H1 (cell line): ENCODE measurements around the gene NANOS2. TPM values are rescaled to one million over a fixed set of nuclear protein-coding genes. Genes with fewer than 3 reads are reported as not detected.

Experiments
- CTCF ChIA-PET: fragments of 300-600 bp; sonication (Branson Sonifier 250); formaldehyde crosslinking; loops from one replicate; lab custom pipeline; 2021; ENCODE audit not compliant: partially characterized antibody; lab: Charles Lee
- POLR2A ChIA-PET: fragments of 300-600 bp; sonication (Branson Sonifier 250); formaldehyde crosslinking; loops from one replicate; lab custom pipeline; 2021; ENCODE audit warnings: inconsistent platforms; ENCODE audit not compliant: partially characterized antibody; lab: Charles Lee
- DNase-seq, 2 experiments: peaks; one replicate each; pipeline versions ENCODE4 v3.0.0 to v3.0.0-alpha.2; 2010 to 2022; ENCODE audit warnings: low spot score in 2 of 2, low read depth in 1 of 2, mixed read lengths in 1 of 2
- FAIRE-seq: peaks from 2 replicates; lab custom pipeline; 2011; peaks lifted over from hg19 to GRCh38; lab: Jason Lieb, UNC
- H2AFZ ChIP-seq: 2 replicates; pipeline ENCODE4 v1.8.1; 2012; ENCODE audit warnings: low read length, inconsistent platforms
- H2AK5ac ChIP-seq: 2 replicates; pipeline ENCODE4 v1.6.1; 2013; ENCODE audit warnings: low read depth, low read length
- H2BK120ac ChIP-seq: replicated peaks from 2 replicates; pipeline ENCODE3; 2013; ENCODE audit warnings: low read depth, low read length, inconsistent platforms
- H2BK12ac ChIP-seq: 2 replicates; pipeline ENCODE4 v1.6.1; 2013; ENCODE audit warnings: low read depth, low read length
- H2BK15ac ChIP-seq: 2 replicates; pipeline ENCODE4 v1.6.1; 2013; ENCODE audit warnings: low read length
- H2BK20ac ChIP-seq: 2 replicates; pipeline ENCODE4 v1.6.1; 2013; ENCODE audit warnings: low read length
- H2BK5ac ChIP-seq: 2 replicates; pipeline ENCODE4 v1.6.1; 2013; ENCODE audit warnings: low read depth, low read length
- H3K14ac ChIP-seq: 2 replicates; pipeline ENCODE4 v1.6.1; 2013; ENCODE audit warnings: inconsistent platforms; ENCODE audit not compliant: insufficient read length
- H3K18ac ChIP-seq: 2 replicates; pipeline ENCODE4 v1.6.1; 2013; ENCODE audit warnings: low read length; ENCODE audit errors: extremely low read depth
- H3K23ac ChIP-seq: 2 replicates; pipeline ENCODE4 v1.6.1; 2013; ENCODE audit warnings: inconsistent platforms; ENCODE audit not compliant: insufficient read length
- H3K23me2 ChIP-seq: 2 replicates; pipeline ENCODE4 v1.6.1; 2013; ENCODE audit warnings: low read depth, low read length
- H3K27ac ChIP-seq: 2 replicates; pipeline ENCODE4 v1.6.1; 2011; ENCODE audit warnings: low read depth, low read length, inconsistent platforms
- H3K27me3 ChIP-seq, 4 experiments: replicated peaks in 1 of 4; 1 replicate in 1 of 4; 2 replicates in 3 of 4; pipeline versions ENCODE4 v1.6.1 to v1.8.1; 2011 to 2013; ENCODE audit warnings: low read length in 3 of 4, mild to moderate bottlenecking in 3 of 4, inconsistent platforms in 2 of 4, mixed read lengths in 2 of 4, moderate library complexity in 1 of 4; ENCODE audit not compliant: control insufficient read depth in 3 of 4, insufficient read depth in 3 of 4; ENCODE audit errors: extremely low read depth in 1 of 4
- H3K36me3 ChIP-seq, 4 experiments: 2 replicates each; pipeline versions ENCODE4 v1.6.1 to v1.8.1; 2011 to 2013; ENCODE audit warnings: mild to moderate bottlenecking in 4 of 4, low read length in 3 of 4, moderate library complexity in 2 of 4, control low read depth in 1 of 4, inconsistent platforms in 1 of 4; ENCODE audit not compliant: insufficient read depth in 4 of 4, control insufficient read depth in 2 of 4
- H3K4ac ChIP-seq: replicated peaks from 2 replicates; pipeline ENCODE3; 2013; ENCODE audit warnings: low read length, low read depth, mixed read lengths, inconsistent platforms; ENCODE audit not compliant: insufficient read length
- H3K4me1 ChIP-seq, 4 experiments: replicated peaks in 1 of 4; 1 replicate in 1 of 4; 2 replicates in 3 of 4; pipeline versions ENCODE4 v1.6.1 to v1.8.1; 2011 to 2013; ENCODE audit warnings: low read length in 3 of 4, inconsistent platforms in 2 of 4, mixed read lengths in 1 of 4; ENCODE audit not compliant: insufficient read depth in 4 of 4, control insufficient read depth in 3 of 4
- H3K4me2 ChIP-seq, 2 experiments: 2 replicates each; pipeline versions ENCODE4 v1.6.1 to v1.8.1; 2011 to 2013; ENCODE audit warnings: low read depth in 2 of 2, low read length in 2 of 2, control low read depth in 1 of 2, inconsistent platforms in 1 of 2, mild to moderate bottlenecking in 1 of 2; ENCODE audit not compliant: insufficient read depth in 1 of 2
- H3K4me3 ChIP-seq, 4 experiments: fragments of 200-600, 300-600 bp in 1 of 4; sonication (generic), shearing (Covaris generic), sonication (Bioruptor Twin) in 1 of 4; 2 replicates each; pipeline versions ENCODE4 v1.5.1 to v1.8.1; 2011 to 2016; ENCODE audit warnings: low read length in 4 of 4, low read depth in 3 of 4, control low read depth in 2 of 4, inconsistent platforms in 2 of 4, mild to moderate bottlenecking in 2 of 4, mixed read lengths in 1 of 4, moderate library complexity in 1 of 4; ENCODE audit not compliant: insufficient read depth in 2 of 4; ENCODE audit errors: extremely low read depth in 1 of 4
- H3K56ac ChIP-seq: replicated peaks from 2 replicates; pipeline ENCODE3; 2013; ENCODE audit warnings: low read depth, mild to moderate bottlenecking, mixed read lengths, low read length, inconsistent platforms; ENCODE audit not compliant: insufficient read length
- H3K79me1 ChIP-seq: 2 replicates; pipeline ENCODE4 v1.6.1; 2013; ENCODE audit warnings: low read depth, low read length, control low read depth
- H3K79me2 ChIP-seq, 2 experiments: 2 replicates each; pipeline versions ENCODE4 v1.6.1 to v1.8.1; 2012 to 2013; ENCODE audit warnings: low read length in 2 of 2, mild to moderate bottlenecking in 2 of 2, inconsistent platforms in 1 of 2; ENCODE audit not compliant: insufficient read depth in 2 of 2, control insufficient read depth in 1 of 2
- H3K9ac ChIP-seq, 4 experiments: replicated peaks in 1 of 4; 1 replicate in 1 of 4; 2 replicates in 3 of 4; pipeline versions ENCODE4 v1.6.1 to v1.8.1; 2011 to 2013; ENCODE audit warnings: low read depth in 3 of 4, low read length in 3 of 4, control low read depth in 2 of 4, mild to moderate bottlenecking in 2 of 4, moderate library complexity in 2 of 4, inconsistent platforms in 1 of 4; ENCODE audit errors: extremely low read depth in 1 of 4
- H3K9me3 ChIP-seq, 2 experiments: 2 replicates each; pipeline versions ENCODE4 v1.6.1 to v1.8.1; 2012 to 2013; ENCODE audit warnings: mild to moderate bottlenecking in 2 of 2, moderate library complexity in 2 of 2, control low read depth in 1 of 2, inconsistent platforms in 1 of 2, low read depth in 1 of 2, low read length in 1 of 2, mixed read lengths in 1 of 2; ENCODE audit not compliant: insufficient read depth in 2 of 2
- H4K20me1 ChIP-seq, 2 experiments: replicated peaks in 1 of 2; 2 replicates each; pipeline versions ENCODE3 to v1.8.1; 2011 to 2013; ENCODE audit warnings: inconsistent platforms in 2 of 2, low read length in 2 of 2, mild to moderate bottlenecking in 1 of 2; ENCODE audit not compliant: insufficient read depth in 2 of 2, control insufficient read depth in 1 of 2
- H4K5ac ChIP-seq: 2 replicates; pipeline ENCODE4 v1.6.1; 2013; ENCODE audit warnings: low read length, low read depth, mixed read lengths, inconsistent platforms; ENCODE audit not compliant: insufficient read length
- H4K8ac ChIP-seq: 2 replicates; pipeline ENCODE4 v1.8.0; 2013; ENCODE audit warnings: mild to moderate bottlenecking, moderate library complexity, low read length, inconsistent platforms; ENCODE audit not compliant: insufficient read depth; ENCODE audit errors: extremely low read depth
- H4K91ac ChIP-seq: replicated peaks from 2 replicates; pipeline ENCODE3; 2013; ENCODE audit warnings: low read length, mixed read lengths, inconsistent platforms; ENCODE audit not compliant: insufficient read length
- ATF2 ChIP-seq: IDR thresholded peaks from 2 replicates; pipeline ENCODE4 v1.6.1; 2012; ENCODE audit warnings: low read length, inconsistent platforms
- BRCA1 ChIP-seq: IDR thresholded peaks from 2 replicates; pipeline ENCODE4 v1.6.1; 2012; ENCODE audit warnings: low read depth, low read length, improper control_type of control experiment
- EZH2 ChIP-seq: fragments of 200-600 bp; sonication (generic); IDR thresholded peaks from 2 replicates; pipeline ENCODE4 v1.7.1; 2012; ENCODE audit warnings: low read depth, mild to moderate bottlenecking, moderate library complexity, low read length, inconsistent platforms; ENCODE audit not compliant: severe bottlenecking
- GABPA ChIP-seq: IDR thresholded peaks from 2 replicates; pipeline ENCODE4 v1.6.1; 2011; ENCODE audit warnings: mild to moderate bottlenecking, low read length, moderate library complexity, borderline replicate concordance; ENCODE audit not compliant: insufficient read depth
- NANOG ChIP-seq: IDR thresholded peaks from 2 replicates; pipeline ENCODE4 v1.6.1; 2011; ENCODE audit warnings: low read length, low read depth, mild to moderate bottlenecking, inconsistent platforms; ENCODE audit not compliant: insufficient read depth, poor library complexity, severe bottlenecking
- RNF2 ChIP-seq: fragments of 200-900, 300-1000 bp; sonication (generic); IDR thresholded peaks from 2 replicates; pipeline ENCODE4 v1.7.1; 2016; ENCODE audit warnings: borderline replicate concordance, low read depth, mild to moderate bottlenecking, antibody characterized with exemption, low read length; ENCODE audit not compliant: poor library complexity, severe bottlenecking; ENCODE audit errors: missing control alignments
- RXRA ChIP-seq: IDR thresholded peaks from 2 replicates; pipeline ENCODE4 v1.6.1; 2011; ENCODE audit warnings: low read depth, mild to moderate bottlenecking, low read length, moderate library complexity; ENCODE audit not compliant: insufficient read depth
- YY1 ChIP-seq: IDR thresholded peaks from 2 replicates; pipeline ENCODE4 v1.6.1; 2011; ENCODE audit warnings: low read depth, mild to moderate bottlenecking, low read length
- ZNF274 ChIP-seq: IDR thresholded peaks from 2 replicates; pipeline ENCODE4 v1.7.0; 2012; ENCODE audit warnings: low read length, borderline replicate concordance; ENCODE audit errors: extremely low read depth
- WGBS, 2 experiments: shearing (Covaris generic) in 1 of 2; methylation state at CpG; one replicate each; pipeline versions ENCODE4 v1.1.6 to v1.1.7; 2013 to 2015; ENCODE audit warnings: low lambda C conversion rate in 2 of 2, mixed read lengths in 2 of 2, inconsistent platforms in 1 of 2, low coverage in 1 of 2, missing lambda C conversion rate in 1 of 2; ENCODE audit not compliant: insufficient replicate concordance in 2 of 2, insufficient coverage in 1 of 2, insufficient read length in 1 of 2; ENCODE audit errors: extremely low coverage in 1 of 2, missing lambda C conversion rate in 1 of 2; 5-methylcytosine and 5-hydroxymethylcytosine counted together
- polyA plus RNA-seq, 7 experiments: library from polyadenylated mRNA; depleted of rRNA in 3 of 7; stranded (reverse) in 5 of 7; unstranded in 2 of 7; fragments of >200 nt in 5 of 7; fragments of 200-250 nt in 2 of 7; gene quantifications; 1 replicate in 5 of 7; 2 replicates in 1 of 7; 4 replicates in 1 of 7; pipeline versions ENCODE4 v1.2.1 to v1.2.3, GENCODE V29; 2011 to 2013; ENCODE audit warnings: missing spikeins in 2 of 7, mixed read lengths in 2 of 7
- total RNA-seq: library from RNA; stranded (reverse); fragmentation: NEBNext Ultra II Directional; extraction: Animal tissue kit (Norgen Biotek cat#: 25700); gene quantifications from 2 replicates; pipeline ENCODE4 v1.2.1, GENCODE V29; 2021

NANOS2 gene
- total and polyA plus RNA-seq, 2 of the 8 experiments (the other 6 are each of a cell fraction or from before 2014, with no cell fraction given), result 0.20 TPM; not detected in 1

DNA sequence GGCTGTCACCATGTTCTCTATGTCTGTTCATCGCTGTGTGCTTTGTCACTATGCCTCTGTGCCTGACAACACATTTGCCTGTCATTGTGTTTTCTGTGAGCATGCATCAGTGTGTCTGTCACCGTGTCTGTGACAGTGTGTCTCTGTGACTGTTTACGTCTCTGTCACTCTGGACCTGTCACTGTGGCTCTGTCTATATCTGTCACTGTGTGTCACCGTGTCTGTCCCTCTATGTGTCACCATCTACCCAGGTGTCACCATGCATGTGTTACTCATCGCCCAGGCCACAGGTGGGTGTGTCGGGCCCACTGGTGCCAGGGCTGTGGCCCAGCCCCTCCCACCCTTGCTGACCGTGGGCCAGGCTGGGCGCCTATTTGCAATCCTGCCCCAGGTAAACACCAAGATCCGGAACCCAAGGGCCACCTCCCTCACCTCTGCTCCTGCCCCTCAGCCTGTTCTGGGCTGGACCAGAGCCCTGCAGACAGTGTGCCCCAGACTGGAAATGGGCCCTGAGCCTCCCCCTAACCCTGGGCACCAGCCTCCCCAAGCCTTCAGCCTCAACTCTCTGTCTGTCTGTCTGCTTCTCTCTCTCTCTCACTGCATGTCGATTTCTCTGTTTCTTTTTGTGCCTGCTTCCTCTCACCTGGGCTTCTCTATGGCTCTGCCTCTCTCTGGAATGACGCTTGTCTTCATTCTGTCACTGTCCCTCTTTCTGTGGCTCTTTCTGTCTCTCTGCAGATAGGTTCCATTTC is 36.4 kb downstream of the NANOS2 start:
- H2AK5ac ChIP-seq, result peak overlapping the region; percentile 96
- peak overlapping the region; percentile 95 for H2BK15ac ChIP-seq
- peak overlapping the region; percentile 57 for H3K4ac ChIP-seq
- peaks cover 6 to 31% (median 20%) of the 10 kb centered on the region in 4 experiments for H3K4me1 ChIP-seq
- H4K91ac ChIP-seq, result peak overlapping the region; percentile 3
- WGBS, 2 experiments, result 80% methylated on average over 9 of the region's 11 CpGs; no CpG with 5 or more reads in 1 of the 2 experiments
- no peaks in the 10 kb centered on the region; a peak in 1 of 7 replicates for H3K27me3 ChIP-seq
- ChIA-PET POLR2A (interaction anchor here (6.0 to 9.8 kb wide), 2 partner anchors 10 to 13 kb away, joined by 48 to 277 read pairs; partner anchors contain the start of genes FOXA3 and SYMPK), CTCF (interaction anchor here (4.7 to 10.7 kb wide), 2 partner anchors 10 to 61 kb away, joined by 23 to 208 read pairs; partner anchors contain the start of genes FOXA3 and SYMPK)
- no peak overlapping the region for H3K14ac ChIP-seq
- DNase-seq (no peak), FAIRE-seq (no peak)
- H3K27ac ChIP-seq, result no peak overlapping the region
- no peak overlapping the region for H3K4me3 ChIP-seq
- H3K79me1 ChIP-seq, result peaks cover 3% of the 10 kb centered on the region; the same call in 1 of the 2 replicates
- no peaks in the 10 kb centered on the region for H3K79me2 ChIP-seq
- H4K5ac ChIP-seq, result no peak overlapping the region
- peak overlapping the region; percentile 27 for H2BK5ac ChIP-seq
- H3K18ac ChIP-seq, result no peak overlapping the region
- no peak overlapping the region for H3K4me2 ChIP-seq
- peaks cover 5 to 7% of the 10 kb centered on the region in 2 experiments for H4K20me1 ChIP-seq
- no peak overlapping the region for H4K8ac ChIP-seq
- no peak overlapping the region for H3K23ac ChIP-seq
- no peak overlapping the region for H2AFZ ChIP-seq
- peak overlapping the region; percentile 69 for H2BK120ac ChIP-seq
- H3K9ac ChIP-seq, result no peak overlapping the region
- H3K56ac ChIP-seq, result peak overlapping the region; percentile 2
- H2BK12ac ChIP-seq, result peak overlapping the region; percentile 94; the same call in 1 of the 2 replicates
- H3K23me2 ChIP-seq, result peaks cover 10% of the 10 kb centered on the region; the same call in 1 of the 2 replicates
- H2BK20ac ChIP-seq, result no peak overlapping the region
- no peaks in the 10 kb centered on the region for H3K9me3 ChIP-seq
- H3K36me3 ChIP-seq, result peaks cover 0 to 3% (median 0%) of the 10 kb centered on the region in 4 experiments; a peak in 3 of 8 replicates
- no peak for TF ChIP-seq BRCA1
- TF ChIP-seq RXRA, result no peak
- TF ChIP-seq ZNF274, result no peak
- no peak for TF ChIP-seq ATF2
- TF ChIP-seq NANOG, result no peak
- no peak for TF ChIP-seq GABPA
- TF ChIP-seq YY1, result no peak
- TF ChIP-seq RNF2, result no peak
- TF ChIP-seq EZH2, result no peak
